NCI-H2196 (cell line): ENCODE measurements around the gene CENPQ.
A peak's percentile ranks its signal among the peaks of the same experiment; 100 is the strongest.

Source experiments
- DNase-seq: peaks from one replicate; lab custom pipeline; 2025; ENCODE audit not compliant: unreplicated experiment; lab: John Stamatoyannopoulos, UW

Gene CENPQ

DNA sequence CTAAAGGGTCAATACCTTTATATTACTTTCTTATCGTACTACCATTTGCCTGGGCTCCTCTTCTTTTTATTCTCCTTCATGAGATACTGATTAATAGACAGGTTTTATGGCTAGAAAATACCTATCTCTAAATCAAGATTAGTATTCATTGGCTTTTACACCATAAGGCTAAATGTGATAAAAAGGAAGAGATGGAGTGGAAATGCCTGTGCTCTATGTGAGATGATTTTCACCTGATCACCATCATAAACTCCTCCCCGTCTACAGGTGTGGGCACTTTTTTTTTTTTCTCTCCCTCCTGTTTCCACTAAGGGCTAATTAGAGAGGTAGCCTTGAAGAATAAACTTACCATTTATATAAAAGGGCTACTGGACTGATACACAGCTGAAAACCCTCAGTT, 36.5 kb downstream of the CENPQ start, which contains the start of gene GLYATL3:
TSS of gene GLYATL3 (plus strand) at position 301 of the 400 bp plus-strand sequence. CDS start 12,068 bp downstream, outside the sequence.
- no peak for DNase-seq

DNA sequence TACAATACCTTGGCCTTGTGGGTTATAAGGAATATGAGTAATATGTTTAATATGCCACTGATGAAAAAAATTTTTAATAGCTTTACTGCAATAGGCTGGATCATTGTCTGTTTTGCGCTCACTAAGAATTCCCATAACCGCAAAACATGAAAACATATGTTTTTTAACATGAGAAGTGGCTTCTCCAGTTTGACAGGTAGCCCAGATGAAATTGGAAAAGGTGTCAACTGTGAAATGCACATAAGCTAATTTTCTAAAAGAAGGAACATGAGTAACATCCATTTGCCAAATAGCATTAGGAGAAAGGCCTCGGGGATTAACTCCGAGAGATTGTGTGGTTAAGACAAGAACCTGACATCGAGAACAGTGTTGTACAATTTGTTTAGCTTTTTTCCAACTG, 41.5 kb downstream of the CENPQ start:
- DNase-seq: no peak

DNA sequence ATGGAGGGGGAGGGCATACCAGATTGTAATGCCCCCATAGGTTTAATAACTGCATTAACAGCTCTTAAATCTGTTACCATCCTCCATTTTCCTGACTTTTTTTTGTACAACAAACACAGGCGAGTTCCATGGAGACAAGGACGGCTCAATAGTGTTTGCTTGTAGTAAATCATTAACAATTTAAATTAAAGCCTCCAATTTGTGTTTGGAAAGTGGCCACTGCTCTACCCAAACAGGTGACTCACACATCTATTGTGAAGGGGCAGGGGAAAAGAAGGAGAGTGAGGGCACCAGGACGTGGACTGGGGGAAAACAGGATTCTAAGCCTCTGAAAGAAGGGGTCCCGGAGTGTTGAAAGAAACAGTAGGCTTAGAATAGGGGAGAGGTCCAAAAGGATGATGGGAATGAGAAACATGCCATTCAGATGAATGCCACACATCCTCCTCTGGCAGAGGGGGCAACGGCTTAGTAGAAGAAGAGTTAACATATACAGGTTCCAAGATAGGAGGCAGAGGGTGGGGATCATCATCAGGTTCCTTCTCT, 43.5 kb downstream of the CENPQ start:
- DNase-seq: no peak

DNA sequence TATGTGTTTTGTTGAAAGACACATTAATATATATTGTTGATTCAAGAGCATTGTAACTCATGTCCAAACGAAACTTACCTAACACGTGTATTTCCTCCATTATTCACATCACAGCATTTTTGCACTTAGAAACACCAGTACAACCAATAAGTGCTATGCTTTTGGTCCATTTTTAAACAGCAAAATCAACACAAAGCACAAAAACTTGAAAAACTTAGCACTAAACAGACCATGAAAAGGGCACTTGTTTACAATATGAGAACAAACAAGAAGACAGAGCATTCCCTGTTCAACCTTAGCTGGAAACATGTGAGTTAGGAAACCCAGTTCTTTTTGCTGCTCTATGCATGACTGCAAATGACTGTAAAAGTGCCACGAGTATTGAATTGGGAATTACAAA, 46.2 kb downstream of the CENPQ start:
- no peak for DNase-seq

DNA sequence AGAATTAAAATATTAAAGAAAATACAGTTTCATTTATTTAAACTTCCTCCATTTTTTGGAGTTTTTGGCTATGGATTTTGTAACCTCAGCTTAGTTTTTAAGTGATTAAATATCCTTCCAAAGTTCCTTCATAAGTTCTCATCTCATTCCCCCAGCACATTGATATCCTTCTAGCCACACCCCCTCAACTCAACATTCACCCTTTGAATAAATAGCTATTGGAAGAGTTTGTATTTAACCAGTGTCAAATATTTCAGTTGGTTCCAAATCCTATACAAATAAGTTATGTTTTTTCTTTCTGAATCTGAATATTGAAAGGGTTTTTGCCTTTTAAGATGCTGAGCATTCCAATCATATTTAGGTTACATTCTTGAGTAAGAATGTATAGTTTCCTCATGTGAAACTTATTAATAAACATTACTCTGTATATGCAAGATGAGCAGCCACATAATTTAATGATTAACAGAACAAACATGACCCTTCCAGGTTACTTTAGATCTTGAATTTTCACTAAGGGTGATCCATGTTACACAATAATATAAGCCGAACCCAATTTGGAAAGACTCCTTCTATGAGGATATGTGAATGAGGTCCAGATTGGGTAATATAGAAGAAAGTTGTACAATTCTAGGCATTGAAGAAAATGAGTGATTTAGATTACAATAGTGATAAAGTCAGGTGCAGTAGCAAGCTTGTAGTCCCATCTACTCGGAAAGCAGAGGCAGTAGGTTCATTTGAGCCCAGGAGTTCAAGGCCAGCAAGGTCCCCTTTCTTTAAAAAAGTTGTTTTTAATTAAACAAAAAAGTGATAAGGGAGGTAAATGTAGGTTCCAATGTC, 50.2 kb downstream of the CENPQ start:
- DNase-seq: no peak

DNA sequence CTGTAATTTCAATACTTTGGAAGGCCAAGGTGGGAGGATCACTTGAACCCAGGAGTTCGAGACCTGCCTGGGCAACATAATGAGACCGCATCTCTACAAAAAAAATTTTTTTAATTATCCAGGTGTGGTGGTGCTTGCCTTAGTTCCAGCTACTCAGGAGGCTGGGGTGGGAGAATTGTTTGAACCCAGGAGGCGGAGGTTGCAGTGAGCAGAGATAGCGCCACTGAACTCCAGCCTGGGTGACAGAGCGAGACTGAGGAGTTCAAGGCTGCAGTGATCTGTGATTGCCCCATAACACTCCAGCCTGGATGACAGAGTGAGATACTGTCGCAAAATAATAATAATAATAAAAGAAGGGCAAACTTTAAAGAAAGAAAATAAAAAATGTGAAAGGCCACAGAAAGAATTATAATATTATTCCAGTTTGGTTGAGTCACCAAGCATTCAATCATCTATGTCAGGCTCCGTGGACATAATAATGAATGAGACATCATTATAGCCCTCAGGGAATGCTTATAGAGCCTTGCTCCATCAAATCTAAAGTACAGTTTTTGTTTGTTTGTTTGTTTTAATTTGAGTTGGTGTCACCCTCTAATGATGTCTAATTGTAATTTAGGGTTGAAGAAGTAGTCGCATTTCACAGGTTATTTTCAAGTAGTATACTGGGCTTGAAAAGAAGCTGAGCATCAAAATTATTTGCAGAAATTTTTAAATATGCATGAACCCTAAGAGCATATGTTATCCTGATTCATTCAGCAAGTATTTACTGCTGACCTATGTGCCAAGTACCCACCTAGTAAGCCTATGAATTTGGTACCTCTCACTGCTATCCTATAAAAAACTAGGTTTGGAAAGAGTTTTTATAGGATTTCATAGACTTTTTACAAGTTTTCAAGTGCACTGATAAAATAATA, 51.7 kb downstream of the CENPQ start:
- DNase-seq: no peak

DNA sequence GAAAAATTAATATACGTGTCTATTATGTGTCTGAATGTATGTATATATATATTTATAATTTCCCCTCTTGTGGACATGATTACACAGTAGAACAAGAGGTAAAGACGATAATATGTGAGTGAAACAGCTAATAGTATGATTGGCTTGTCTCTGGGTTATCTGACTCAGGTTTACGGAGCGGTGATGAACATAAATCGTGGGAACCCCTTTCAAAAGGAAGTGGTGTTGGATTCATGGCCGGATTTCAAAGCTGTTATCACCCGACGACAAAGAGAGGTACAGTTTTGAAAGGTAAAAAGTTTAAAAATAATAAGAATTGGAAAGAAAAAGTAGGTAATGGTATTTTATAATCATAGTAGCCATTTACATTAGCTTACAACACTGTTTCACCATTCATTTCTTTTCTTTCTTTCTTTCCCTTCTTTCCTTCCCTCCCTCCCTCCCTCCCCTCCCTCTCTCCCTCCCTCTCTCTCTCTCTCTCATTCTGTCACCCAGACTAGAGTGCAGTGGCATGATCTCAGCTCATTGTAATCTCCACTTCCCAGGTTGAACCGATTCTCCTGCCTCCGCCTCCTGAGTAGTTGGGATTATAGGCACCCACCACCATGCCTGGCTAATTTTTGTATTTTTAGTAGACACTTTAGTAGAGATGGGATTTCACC, 52.4 kb downstream of the CENPQ start:
- DNase-seq: no peak

DNA sequence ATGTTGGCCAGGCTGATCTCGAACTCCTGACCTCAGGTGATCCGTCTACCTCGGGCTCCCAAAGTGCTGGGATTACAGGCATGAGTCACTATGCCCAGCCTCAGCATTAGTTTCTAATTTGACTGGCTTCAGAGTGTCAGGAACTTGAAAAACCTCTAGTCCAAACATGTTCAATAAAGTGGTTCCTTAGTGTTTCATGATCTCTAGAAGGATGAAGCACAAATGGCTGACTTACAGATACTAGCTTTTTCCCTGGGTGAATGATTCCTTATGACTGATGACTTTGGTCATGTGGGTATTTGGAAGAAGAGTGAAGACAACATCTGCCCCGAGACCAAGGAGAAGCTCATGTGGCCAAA, 53.0 kb downstream of the CENPQ start:
- no peak for DNase-seq

DNA sequence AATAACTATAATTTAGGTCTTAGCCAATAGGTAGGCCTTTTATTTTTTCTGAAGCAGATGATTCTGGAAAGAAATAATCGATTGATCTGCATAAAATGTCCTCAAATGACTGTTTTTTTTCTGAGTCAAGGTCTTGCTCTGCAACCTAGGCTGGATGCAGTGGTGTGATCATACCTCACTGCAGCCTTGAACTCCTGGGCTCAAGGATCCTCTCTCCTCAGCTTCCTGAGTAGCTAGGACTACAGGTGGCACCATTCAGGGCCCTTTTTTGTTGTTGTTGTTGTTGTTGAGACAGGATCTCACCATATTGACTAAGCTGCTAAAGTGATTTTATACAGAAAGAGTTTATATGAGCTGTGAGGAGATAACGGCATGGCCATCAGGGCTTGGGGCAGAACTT, 54.7 kb downstream of the CENPQ start:
- DNase-seq: no peak

DNA sequence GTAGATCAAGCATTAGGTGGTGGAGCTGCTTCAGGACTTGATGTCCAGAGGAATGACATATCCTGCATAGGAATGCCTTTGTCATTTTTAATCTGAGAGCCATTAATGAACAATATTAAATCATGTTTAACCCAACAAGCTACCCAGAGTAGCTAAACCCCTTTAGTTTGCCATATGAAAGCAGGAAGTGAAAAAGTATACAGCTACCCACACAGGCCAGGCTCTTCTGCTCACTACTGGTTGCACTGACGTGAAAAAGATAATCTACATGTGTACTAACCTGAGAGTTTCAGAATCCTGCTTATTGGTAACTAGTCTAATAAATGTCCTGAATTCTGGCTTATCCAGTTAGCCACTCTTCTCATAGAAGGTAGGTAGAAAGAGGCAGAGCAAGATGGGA, 56.5 kb downstream of the CENPQ start:
- no peak for DNase-seq

DNA sequence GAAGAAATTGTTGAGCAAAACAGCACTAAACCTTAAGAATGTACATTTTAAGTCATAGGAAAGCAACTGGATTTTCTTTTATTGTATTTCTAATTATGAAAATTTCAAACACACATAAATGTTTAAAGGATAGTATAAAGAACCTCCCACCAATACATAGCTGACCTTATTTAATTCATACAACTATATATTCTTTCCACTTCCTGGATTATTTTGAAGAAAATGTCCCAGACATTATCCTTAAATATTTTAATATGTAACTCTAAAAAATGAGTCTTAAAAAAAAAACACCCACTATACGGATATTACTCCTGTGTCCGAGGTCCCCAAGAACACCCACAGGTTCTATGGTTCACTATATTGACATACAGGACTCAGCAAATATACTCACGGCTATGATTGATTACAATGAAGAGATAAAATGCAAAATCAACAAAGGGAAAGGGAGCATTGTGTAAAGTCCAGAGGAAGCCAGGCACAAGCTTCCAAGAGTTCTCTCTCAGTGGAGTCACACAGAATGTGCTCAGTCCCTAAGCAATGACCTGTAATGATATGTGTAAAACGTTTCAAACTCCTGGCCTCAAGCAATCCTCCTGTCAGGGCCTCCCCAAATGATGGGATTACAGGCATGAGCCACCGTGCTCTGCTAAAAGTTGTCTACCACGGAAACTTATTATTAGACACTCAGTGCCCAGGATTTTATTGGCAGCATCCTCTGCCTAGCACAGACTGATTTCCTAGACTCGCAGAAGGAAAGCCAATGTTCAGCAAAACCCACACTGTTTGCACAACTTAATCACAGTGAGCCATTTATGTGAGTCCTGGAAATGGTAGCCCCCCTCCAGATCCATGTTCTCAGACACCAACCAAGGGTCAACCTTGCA, 59.8 kb downstream of the CENPQ start:
- no peak for DNase-seq

DNA sequence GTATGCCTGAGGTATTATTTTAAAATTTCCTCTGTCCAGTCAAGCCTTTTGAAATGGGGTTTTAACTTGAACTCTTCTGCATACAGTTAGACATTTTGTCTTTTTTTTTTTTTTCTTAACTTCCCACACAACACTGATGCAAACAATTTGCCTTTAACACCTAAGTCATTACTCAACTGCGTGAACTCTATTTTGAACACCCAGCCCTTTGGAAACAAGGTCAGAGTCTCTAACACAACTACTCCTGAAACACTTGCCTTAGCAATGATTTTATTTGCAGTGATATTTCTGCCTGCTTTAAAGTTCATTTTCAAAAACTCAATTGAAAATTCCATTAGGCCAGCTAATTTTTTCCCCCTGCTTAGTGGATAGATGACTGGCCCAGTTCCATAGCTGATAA, 60.7 kb downstream of the CENPQ start:
- no peak for DNase-seq

DNA sequence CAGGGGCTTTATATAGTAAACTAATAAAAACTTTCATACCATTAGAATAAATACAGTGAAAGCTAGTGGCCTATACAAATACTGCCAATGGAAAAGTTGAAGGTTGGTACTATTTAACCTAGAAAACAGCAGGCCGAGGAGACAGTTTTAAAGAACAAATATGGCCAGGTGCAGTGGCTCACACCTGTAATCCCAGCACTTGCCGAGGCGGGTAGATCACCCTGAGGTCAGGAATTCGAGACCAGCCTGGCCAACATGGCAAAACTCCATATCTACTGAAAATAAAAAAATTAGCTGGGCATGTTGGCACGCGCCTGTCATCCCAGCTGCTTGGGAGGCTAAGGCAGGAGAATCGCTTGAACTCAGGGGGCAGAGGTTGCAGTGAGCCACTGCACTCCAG, 61.4 kb downstream of the CENPQ start:
- DNase-seq: peak; percentile 41

DNA sequence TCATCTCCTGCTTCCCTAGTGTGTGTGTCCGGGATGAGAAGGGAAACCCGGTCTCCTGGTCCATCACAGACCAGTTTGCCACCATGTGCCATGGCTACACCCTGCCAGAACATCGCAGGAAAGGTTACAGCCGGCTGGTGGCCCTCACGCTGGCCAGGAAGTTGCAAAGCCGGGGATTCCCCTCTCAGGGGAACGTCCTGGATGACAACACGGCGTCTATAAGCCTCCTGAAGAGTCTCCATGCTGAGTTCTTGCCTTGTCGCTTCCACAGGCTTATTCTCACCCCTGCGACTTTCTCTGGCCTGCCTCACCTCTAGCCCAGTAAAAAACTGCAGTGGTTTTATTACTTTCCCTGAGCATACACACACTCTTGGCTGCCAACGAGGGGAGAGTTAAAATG, 63.4 kb downstream of the CENPQ start:
- no peak for DNase-seq

DNA sequence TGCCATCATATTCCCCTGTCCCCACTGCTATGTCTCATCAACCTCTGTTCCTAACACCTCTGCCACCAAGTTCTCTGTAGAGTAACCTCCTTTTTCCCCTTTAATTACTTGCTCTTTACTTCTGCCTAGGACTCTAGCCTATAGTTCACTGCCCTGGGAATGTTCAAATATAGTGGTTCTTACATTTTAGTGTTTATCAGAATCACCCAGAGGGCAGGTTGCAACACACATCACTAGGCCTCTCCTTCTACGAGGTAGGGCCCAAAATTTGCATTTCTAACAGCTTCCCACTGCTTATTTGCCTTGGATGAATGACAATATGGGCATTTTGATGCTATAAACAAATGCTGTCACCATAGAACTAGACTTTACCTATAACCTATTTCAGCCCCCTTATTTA, 64.2 kb downstream of the CENPQ start:
- DNase-seq: no peak

DNA sequence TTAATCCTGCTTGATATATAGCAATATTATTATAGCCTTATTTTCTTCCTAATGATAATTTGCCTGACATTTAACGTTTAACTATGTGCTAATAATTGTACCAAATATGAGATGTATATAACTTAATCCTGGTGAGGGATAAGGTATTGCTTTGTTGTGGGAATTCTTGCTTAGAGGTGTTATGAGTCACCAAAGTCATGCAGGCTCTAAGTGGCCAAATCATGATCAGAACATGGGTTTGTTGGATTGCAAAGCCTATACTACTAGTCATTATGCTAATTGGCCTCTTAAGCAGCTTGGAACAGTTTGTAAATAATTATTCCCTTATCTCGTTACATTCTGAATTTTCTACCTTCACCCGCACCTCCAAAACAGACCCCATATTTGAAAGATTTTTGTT, 65.4 kb downstream of the CENPQ start:
- DNase-seq: no peak

DNA sequence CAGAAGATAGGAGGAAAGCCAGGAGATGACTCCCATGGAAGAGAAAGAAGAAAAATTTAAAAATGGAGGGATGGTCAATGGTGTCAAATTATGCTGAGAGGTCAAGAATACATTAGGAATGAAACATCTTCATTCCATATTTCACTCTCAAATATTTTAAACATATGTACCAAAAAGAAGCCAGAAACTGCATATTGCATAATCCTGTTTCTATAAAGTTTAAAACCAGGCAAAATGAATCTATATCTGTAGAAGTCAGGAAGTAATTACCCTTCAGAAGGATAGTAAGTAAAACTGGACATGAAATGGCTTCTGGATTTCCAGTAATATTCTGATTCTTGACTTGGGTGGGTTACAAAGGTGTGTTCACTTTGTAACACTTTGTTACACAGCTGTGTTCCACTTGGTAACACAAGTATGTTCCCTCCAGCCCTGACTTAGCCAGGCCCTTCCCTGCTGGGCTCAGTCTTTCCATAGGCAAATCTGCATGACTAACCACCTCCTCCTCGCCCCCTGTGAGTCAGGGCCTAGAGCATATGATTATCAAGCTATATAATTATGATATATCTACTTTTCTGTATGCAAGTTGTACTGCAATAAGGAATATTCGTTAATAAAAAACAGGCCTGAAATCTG, 67.1 kb downstream of the CENPQ start:
- DNase-seq: no peak

DNA sequence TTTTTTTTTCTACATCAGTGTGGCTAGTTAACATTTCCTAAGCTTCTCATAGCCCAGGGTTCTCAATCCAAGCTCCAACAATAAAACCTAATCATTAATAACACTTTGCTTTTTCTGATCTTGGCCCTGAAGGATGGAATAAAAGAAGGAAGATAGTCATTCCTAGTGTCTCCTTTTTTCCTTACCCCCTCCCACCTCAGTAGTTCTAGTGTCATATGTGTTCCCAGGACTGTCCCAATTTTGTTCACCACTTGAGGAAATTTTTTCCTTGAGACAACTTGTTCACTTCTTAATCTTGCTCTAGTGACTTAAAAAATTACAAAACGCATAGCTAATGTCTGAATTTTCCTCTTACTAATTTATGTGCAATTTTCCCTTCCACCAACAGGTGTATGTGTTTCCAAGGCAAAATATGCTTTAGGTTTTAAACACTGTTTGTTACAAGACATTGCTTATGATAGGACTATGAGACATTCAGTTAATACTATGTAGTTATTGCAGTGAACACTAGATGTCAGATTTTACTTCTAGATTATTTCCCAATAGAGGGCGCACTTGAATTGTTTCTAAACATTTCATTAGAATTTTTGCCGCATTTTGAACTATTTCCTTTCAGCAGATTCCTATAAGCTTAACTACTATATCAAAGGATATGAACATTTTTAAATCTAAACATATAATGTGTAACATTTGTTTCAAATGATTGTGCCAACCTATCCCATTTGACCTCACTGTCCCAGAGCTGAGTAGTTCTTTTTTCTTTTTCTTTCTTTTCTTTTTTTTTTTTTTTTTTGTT, 68.8 kb downstream of the CENPQ start:
- peak; percentile 74 for DNase-seq

DNA sequence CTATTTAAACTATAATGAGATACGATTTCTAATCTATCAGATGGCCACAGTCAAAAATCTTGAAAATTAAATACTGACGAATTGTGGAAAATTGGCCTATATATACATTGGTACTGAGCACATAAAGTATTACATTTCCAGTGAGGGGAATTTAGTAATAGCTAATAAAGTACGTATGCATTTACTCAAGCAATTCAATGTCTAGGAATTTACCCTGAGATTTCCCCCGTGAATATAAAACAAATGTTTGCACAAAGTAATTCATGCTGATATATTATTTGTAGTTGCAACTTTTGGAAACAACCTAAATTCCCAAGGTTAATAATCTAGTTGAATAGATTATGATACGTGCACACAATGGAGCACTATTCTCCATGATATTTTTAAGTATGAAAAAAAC, 72.6 kb downstream of the CENPQ start:
- no peak for DNase-seq
